ENCODE measurements around the gene C16orf96.

Gene C16orf96

DNA sequence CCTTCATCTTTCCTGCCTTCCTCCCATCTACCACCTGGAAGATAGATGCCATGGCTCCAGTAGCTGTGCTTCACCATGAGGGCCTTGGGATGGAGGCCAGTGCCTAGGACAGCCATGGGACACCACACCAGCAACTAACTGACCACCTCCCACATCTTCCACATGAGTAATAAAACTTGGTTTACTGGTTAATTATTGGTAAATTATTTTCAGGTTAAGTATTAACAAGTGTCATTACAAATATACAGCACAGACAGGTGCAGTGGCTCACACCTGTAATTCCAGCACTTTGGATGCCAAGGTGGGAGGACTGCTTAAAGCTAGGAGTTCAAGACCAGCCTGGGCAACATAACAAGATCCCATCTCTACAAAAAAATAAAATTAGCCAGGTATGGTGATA lies 31.6 kb upstream of the C16orf96 start:
- Histone ChIP-seq H3K36me3 (ENCODE audit: control insufficient read depth in 1 of 2, insufficient read depth in 2 of 2, low read length in 2 of 2) (peaks cover 0 to 4% of the 10 kb centered on the region in 2 donors), H3K27ac (ENCODE audit: low read depth, low read length) (no peak overlapping the region), H3K4me3 (ENCODE audit: low read depth in 1 of 2, low read length in 2 of 2) (no peak overlapping the region), H3K27me3 (ENCODE audit: control insufficient read depth in 1 of 2, insufficient read depth in 2 of 2, low read length in 2 of 2) (no peaks in the 10 kb centered on the region), H3K9ac (ENCODE audit: low read depth in 1 of 2, low read length in 2 of 2) (no peak overlapping the region), H3K4me1 (ENCODE audit: control insufficient read depth in 1 of 2, insufficient read depth in 2 of 2, low read length in 2 of 2) (peaks cover 10 to 20% of the 10 kb centered on the region in 2 donors), H3K9me3 (ENCODE audit: control insufficient read depth in 1 of 2, low read length in 2 of 2) (no peaks in the 10 kb centered on the region)

DNA sequence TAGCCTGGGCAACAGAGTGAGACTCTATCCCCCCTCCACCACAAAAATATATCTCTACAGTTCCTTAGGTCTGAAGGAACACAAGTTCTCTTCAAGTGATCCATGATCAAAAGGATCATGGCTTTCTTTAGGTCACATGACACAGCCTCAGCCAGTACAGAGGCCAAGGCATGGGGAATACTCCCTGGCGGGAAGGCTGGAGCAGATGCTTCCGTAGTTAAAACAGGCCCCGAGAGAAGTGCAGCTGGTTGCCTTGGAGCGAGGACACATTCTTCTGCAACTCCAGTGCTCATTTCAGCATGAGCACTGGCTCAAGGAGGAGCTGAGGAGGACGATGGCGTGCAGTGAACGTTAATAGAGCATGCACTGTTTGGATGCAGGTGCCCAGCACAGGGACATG lies 31.1 kb upstream of the C16orf96 start:
- Histone ChIP-seq H3K36me3 (ENCODE audit: control insufficient read depth in 1 of 2, insufficient read depth in 2 of 2, low read length in 2 of 2) (peaks cover 0 to 4% of the 10 kb centered on the region in 2 donors), H3K9ac (ENCODE audit: low read depth in 1 of 2, low read length in 2 of 2) (no peak overlapping the region), H3K27me3 (ENCODE audit: control insufficient read depth in 1 of 2, insufficient read depth in 2 of 2, low read length in 2 of 2) (no peaks in the 10 kb centered on the region), H3K27ac (ENCODE audit: low read depth, low read length) (no peak overlapping the region), H3K4me3 (ENCODE audit: low read depth in 1 of 2, low read length in 2 of 2) (no peak overlapping the region), H3K4me1 (ENCODE audit: control insufficient read depth in 1 of 2, insufficient read depth in 2 of 2, low read length in 2 of 2) (peaks cover 10 to 25% of the 10 kb centered on the region in 2 donors), H3K9me3 (ENCODE audit: control insufficient read depth in 1 of 2, low read length in 2 of 2) (no peaks in the 10 kb centered on the region)

DNA sequence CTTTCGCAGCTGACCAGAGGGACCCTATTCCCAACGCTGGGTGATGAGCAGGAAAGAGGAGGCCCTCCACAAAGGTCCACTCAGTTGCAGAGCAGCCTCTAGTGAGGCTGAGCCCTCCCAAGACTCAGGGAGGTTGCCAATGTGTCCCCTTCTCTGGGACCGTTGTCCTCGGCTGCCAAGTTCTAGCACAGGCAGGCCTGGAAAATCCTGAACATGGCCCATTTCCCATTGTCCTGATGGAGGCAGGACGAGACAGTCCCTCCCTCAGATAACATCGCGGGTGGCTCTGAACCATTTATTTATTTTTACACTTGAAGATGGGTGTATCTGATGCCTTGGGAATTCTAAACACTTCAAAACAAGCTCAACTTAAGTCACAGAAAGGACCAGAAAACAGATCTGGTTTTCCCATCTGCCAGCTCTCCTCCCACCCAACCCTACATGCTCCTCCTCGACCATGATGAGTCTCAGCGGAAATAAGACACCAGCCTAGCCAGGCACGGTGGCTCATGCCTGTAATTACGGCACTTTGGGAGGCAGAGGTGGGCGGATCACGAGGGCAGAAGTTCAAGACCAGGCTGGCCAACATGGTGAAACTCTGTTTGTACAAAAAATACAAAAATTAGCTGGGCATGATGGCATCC lies 30.4 kb upstream of the C16orf96 start:
- peaks cover 0 to 4% of the 10 kb centered on the region in 2 donors for H3K36me3 ChIP-seq (ENCODE audit: control insufficient read depth in 1 of 2, insufficient read depth in 2 of 2, low read length in 2 of 2)
- no peak overlapping the region for H3K27ac ChIP-seq (ENCODE audit: low read depth, low read length)
- peaks cover 10 to 26% of the 10 kb centered on the region in 2 donors for H3K4me1 ChIP-seq (ENCODE audit: control insufficient read depth in 1 of 2, insufficient read depth in 2 of 2, low read length in 2 of 2)
- no peaks in the 10 kb centered on the region for H3K9me3 ChIP-seq (ENCODE audit: control insufficient read depth in 1 of 2, low read length in 2 of 2)
- H3K4me3 ChIP-seq (ENCODE audit: low read depth in 1 of 2, low read length in 2 of 2) = no peak overlapping the region
- no peak overlapping the region for H3K9ac ChIP-seq (ENCODE audit: low read depth in 1 of 2, low read length in 2 of 2)
- no peaks in the 10 kb centered on the region for H3K27me3 ChIP-seq (ENCODE audit: control insufficient read depth in 1 of 2, insufficient read depth in 2 of 2, low read length in 2 of 2)

DNA sequence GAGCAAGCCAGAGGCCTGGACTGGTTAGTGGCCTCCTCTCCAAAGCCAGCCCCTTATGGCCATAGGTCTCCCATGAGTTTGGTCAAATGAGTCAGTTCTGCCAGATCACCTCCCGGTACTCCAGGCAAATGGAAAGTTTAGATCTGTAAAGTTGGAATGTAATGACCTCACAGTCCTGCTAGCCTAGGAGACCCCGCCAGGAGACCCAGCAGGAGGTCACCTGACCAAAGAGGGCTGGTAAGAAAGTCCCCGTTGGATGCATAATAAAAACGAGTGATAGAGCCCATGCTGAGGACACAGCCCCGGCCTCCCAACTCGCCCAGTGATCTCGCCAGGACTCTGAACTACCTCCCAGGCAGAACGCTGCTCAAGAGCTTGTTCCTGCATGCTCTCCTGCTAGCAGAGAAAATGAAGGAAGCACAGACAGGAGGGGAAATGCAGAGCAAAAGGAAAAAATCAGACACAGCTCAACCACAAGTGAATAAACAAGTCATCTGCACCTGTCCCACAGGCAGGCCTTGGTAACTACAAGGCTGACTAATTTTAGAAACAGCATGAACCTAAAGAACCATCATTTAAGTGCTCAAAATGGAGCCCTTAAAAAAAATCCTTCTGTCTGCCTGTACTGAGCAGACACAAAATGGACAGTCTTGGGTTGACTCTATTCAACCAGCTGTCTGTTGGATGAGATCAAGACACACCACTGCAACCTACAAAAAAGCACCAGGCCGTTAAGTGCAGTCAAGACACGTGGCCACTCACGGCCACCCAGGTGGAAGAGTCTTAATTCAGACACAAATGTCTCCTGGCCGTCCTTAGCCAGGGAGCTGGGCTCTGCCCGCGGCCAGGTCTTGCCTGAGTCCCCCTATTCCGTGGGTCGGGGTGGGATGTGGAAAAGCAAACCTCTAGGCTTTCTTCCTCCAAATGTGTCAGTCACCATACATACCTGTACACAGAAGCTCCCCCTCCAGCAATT lies 26.8 kb upstream of the C16orf96 start:
- H3K9me3 ChIP-seq (ENCODE audit: control insufficient read depth in 1 of 2, low read length in 2 of 2) = no peaks in the 10 kb centered on the region
- no peak overlapping the region for H3K9ac ChIP-seq (ENCODE audit: low read depth in 1 of 2, low read length in 2 of 2)
- no peak overlapping the region for H3K27ac ChIP-seq (ENCODE audit: low read depth, low read length)
- peak overlapping the region in 1 of 2 donors; percentile 16 for H3K4me3 ChIP-seq (ENCODE audit: low read depth in 1 of 2, low read length in 2 of 2)
- peaks cover 4 to 12% of the 10 kb centered on the region in 2 donors for H3K36me3 ChIP-seq (ENCODE audit: control insufficient read depth in 1 of 2, insufficient read depth in 2 of 2, low read length in 2 of 2)
- H3K4me1 ChIP-seq (ENCODE audit: control insufficient read depth in 1 of 2, insufficient read depth in 2 of 2, low read length in 2 of 2) = peaks cover 10 to 26% of the 10 kb centered on the region in 2 donors
- no peaks in the 10 kb centered on the region for H3K27me3 ChIP-seq (ENCODE audit: control insufficient read depth in 1 of 2, insufficient read depth in 2 of 2, low read length in 2 of 2)

DNA sequence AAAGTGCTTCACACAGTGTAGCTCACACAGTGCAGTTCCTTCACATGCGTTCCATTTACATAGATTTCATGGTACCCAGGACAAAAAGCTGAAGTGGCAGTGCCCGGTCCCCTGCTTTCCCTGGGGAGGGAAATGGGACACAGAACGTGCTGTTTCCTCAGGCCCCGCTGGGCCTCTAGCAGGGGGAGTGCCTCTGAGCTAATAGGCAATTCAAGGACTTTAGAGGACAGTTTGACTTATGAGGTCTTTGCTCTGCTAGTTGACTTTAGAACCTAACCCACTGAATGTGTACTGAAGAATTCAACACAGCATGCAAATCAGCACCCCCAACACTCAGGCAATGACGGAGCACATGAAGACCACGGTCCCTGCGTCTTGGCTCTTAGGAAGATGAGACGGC lies 24.3 kb upstream of the C16orf96 start:
- no peak overlapping the region for H3K27ac ChIP-seq (ENCODE audit: low read depth, low read length)
- H3K9ac ChIP-seq (ENCODE audit: low read depth in 1 of 2, low read length in 2 of 2) = no peak overlapping the region
- no peaks in the 10 kb centered on the region for H3K27me3 ChIP-seq (ENCODE audit: control insufficient read depth in 1 of 2, insufficient read depth in 2 of 2, low read length in 2 of 2)
- no peaks in the 10 kb centered on the region for H3K9me3 ChIP-seq (ENCODE audit: control insufficient read depth in 1 of 2, low read length in 2 of 2)
- no peak overlapping the region for H3K4me3 ChIP-seq (ENCODE audit: low read depth in 1 of 2, low read length in 2 of 2)
- H3K4me1 ChIP-seq (ENCODE audit: control insufficient read depth in 1 of 2, insufficient read depth in 2 of 2, low read length in 2 of 2) = peaks cover 0 to 19% of the 10 kb centered on the region in 2 donors
- H3K36me3 ChIP-seq (ENCODE audit: control insufficient read depth in 1 of 2, insufficient read depth in 2 of 2, low read length in 2 of 2) = peaks cover 4 to 16% of the 10 kb centered on the region in 2 donors

DNA sequence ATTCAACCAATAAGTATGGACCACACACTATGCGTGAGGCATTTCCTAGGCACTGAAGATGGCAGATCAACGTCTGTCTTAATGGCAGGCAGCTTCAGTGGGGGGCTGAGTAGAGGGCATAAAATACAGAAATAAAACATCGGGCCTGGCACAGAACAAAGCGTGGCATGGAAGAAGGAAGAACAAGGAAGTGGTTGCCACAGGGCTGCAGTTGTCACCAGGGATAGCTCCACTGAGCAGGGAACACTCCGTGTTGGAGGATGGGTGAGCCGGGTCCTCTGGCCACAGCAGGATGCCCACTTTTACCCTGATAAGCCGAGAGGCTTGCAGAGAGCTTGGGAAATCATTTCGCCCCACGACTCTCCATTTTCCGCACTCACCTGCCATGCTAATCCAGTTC lies 23.9 kb upstream of the C16orf96 start:
- no peak overlapping the region for H3K4me3 ChIP-seq (ENCODE audit: low read depth in 1 of 2, low read length in 2 of 2)
- no peak overlapping the region for H3K27ac ChIP-seq (ENCODE audit: low read depth, low read length)
- H3K4me1 ChIP-seq (ENCODE audit: control insufficient read depth in 1 of 2, insufficient read depth in 2 of 2, low read length in 2 of 2) = peaks cover 4 to 22% of the 10 kb centered on the region in 2 donors
- no peak overlapping the region for H3K9ac ChIP-seq (ENCODE audit: low read depth in 1 of 2, low read length in 2 of 2)
- H3K27me3 ChIP-seq (ENCODE audit: control insufficient read depth in 1 of 2, insufficient read depth in 2 of 2, low read length in 2 of 2) = no peaks in the 10 kb centered on the region
- no peaks in the 10 kb centered on the region for H3K9me3 ChIP-seq (ENCODE audit: control insufficient read depth in 1 of 2, low read length in 2 of 2)
- H3K36me3 ChIP-seq (ENCODE audit: control insufficient read depth in 1 of 2, insufficient read depth in 2 of 2, low read length in 2 of 2) = peaks cover 4 to 16% of the 10 kb centered on the region in 2 donors

DNA sequence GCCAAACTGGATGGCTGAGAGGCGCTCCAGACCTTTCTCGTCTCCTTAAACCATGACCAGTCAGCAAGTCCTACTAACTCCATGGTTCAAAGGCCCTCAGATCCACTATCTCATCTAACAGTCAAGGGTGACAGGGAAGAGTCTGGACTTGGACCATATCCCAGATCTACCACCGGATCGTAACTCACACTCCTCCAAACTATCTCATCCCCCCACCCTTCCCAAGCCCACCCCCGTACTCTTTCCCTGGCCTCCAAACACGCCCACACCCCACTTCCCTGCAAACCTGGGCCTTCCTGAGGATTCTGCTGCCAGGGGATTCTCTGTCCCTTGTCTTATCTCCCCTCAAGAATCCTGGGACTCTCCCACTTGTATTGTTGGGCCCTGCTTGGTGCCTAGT lies 22.6 kb upstream of the C16orf96 start:
- H3K9ac ChIP-seq (ENCODE audit: low read depth in 1 of 2, low read length in 2 of 2) = no peak overlapping the region
- H3K27ac ChIP-seq (ENCODE audit: low read depth, low read length) = peak overlapping the region; percentile 0
- peaks cover 11 to 21% of the 10 kb centered on the region in 2 donors for H3K4me1 ChIP-seq (ENCODE audit: control insufficient read depth in 1 of 2, insufficient read depth in 2 of 2, low read length in 2 of 2)
- no peaks in the 10 kb centered on the region for H3K27me3 ChIP-seq (ENCODE audit: control insufficient read depth in 1 of 2, insufficient read depth in 2 of 2, low read length in 2 of 2)
- no peak overlapping the region for H3K4me3 ChIP-seq (ENCODE audit: low read depth in 1 of 2, low read length in 2 of 2)
- peaks cover 4 to 16% of the 10 kb centered on the region in 2 donors for H3K36me3 ChIP-seq (ENCODE audit: control insufficient read depth in 1 of 2, insufficient read depth in 2 of 2, low read length in 2 of 2)
- no peaks in the 10 kb centered on the region for H3K9me3 ChIP-seq (ENCODE audit: control insufficient read depth in 1 of 2, low read length in 2 of 2)

DNA sequence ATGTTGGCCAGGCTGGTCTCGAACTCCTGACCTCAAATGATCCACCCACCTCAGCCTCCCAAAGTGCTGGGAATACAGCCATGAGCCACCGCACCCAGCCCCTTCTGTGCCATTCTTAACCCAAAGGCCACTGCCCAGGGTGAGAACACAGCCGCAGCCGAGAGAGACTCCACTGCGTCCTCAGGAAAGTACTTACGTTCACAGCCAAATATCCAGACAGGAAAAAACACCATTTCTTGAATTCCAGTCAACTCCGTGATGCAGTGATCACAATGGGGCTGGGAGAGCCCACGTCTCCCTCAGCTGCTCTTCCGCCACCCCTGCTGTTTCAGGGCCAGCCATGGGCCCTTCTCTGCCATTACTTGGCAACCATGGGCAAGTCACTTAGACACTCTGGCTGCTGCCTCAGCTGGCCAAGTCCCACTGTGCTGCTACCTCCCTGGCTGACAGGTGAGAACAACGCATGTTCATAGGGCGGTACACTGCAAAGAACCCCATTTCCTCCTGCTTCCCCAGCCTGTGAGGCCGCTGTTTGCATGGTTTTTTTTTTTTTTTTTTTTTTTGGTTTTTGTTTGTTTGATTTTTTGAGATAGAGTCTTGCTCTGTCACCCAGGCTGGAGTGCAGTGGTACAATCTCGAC lies 21.9 kb upstream of the C16orf96 start:
- no peak overlapping the region for H3K4me3 ChIP-seq (ENCODE audit: low read depth in 1 of 2, low read length in 2 of 2)
- H3K9me3 ChIP-seq (ENCODE audit: control insufficient read depth in 1 of 2, low read length in 2 of 2) = peaks cover 3 to 6% of the 10 kb centered on the region in 2 donors
- H3K36me3 ChIP-seq (ENCODE audit: control insufficient read depth in 1 of 2, insufficient read depth in 2 of 2, low read length in 2 of 2) = peaks cover 4 to 16% of the 10 kb centered on the region in 2 donors
- no peaks in the 10 kb centered on the region for H3K27me3 ChIP-seq (ENCODE audit: control insufficient read depth in 1 of 2, insufficient read depth in 2 of 2, low read length in 2 of 2)
- H3K27ac ChIP-seq (ENCODE audit: low read depth, low read length) = peak overlapping the region; percentile 48
- peaks cover 11 to 21% of the 10 kb centered on the region in 2 donors for H3K4me1 ChIP-seq (ENCODE audit: control insufficient read depth in 1 of 2, insufficient read depth in 2 of 2, low read length in 2 of 2)
- H3K9ac ChIP-seq (ENCODE audit: low read depth in 1 of 2, low read length in 2 of 2) = no peak overlapping the region

DNA sequence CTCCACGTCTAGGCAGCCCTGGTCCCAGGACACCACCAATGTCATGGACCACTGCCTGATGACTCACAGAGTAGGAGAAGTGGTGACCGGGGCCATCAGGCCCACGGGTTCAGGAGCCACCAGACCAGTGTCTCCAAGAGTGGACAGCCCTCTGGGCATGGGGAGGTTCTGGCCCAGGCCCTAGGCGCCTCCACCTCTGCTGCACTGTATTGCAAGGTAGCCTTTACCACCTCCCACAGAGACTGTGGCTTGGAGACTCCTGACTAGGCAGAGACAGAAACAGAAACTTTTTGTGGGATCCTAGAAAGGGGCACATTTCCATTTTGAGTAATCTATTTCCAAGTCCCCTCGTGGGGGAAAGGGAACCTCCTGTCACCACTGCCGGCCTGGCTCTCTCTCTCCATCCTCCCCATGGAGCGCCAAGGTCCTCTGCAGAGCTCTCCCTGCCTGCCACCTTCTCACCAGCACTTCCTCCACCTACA lies 20.5 kb upstream of the C16orf96 start:
- peaks cover 12 to 15% of the 10 kb centered on the region in 2 donors for H3K9me3 ChIP-seq (ENCODE audit: control insufficient read depth in 1 of 2, low read length in 2 of 2)
- H3K4me1 ChIP-seq (ENCODE audit: control insufficient read depth in 1 of 2, insufficient read depth in 2 of 2, low read length in 2 of 2) = peaks cover 11 to 14% of the 10 kb centered on the region in 2 donors
- no peaks in the 10 kb centered on the region for H3K27me3 ChIP-seq (ENCODE audit: control insufficient read depth in 1 of 2, insufficient read depth in 2 of 2, low read length in 2 of 2)
- no peak overlapping the region for H3K9ac ChIP-seq (ENCODE audit: low read depth in 1 of 2, low read length in 2 of 2)
- peaks cover 4 to 16% of the 10 kb centered on the region in 2 donors for H3K36me3 ChIP-seq (ENCODE audit: control insufficient read depth in 1 of 2, insufficient read depth in 2 of 2, low read length in 2 of 2)
- H3K4me3 ChIP-seq (ENCODE audit: low read depth in 1 of 2, low read length in 2 of 2) = no peak overlapping the region
- no peak overlapping the region for H3K27ac ChIP-seq (ENCODE audit: low read depth, low read length)
